Inflammatory macrophage treated with lipopolysaccharide for 4 hours (primary cell): Measurements from ENCODE around the gene SCAF4.
"Not testable (repeated sequence)": the region's sequence is repeated elsewhere in the genome, so short reads cannot be mapped to it uniquely, and the experiment has no call there.

Source experiments
- DNase-seq: peaks from one replicate; pipeline ENCODE4 v3.0.0-alpha.2; 2020

The SCAF4 gene

DNA sequence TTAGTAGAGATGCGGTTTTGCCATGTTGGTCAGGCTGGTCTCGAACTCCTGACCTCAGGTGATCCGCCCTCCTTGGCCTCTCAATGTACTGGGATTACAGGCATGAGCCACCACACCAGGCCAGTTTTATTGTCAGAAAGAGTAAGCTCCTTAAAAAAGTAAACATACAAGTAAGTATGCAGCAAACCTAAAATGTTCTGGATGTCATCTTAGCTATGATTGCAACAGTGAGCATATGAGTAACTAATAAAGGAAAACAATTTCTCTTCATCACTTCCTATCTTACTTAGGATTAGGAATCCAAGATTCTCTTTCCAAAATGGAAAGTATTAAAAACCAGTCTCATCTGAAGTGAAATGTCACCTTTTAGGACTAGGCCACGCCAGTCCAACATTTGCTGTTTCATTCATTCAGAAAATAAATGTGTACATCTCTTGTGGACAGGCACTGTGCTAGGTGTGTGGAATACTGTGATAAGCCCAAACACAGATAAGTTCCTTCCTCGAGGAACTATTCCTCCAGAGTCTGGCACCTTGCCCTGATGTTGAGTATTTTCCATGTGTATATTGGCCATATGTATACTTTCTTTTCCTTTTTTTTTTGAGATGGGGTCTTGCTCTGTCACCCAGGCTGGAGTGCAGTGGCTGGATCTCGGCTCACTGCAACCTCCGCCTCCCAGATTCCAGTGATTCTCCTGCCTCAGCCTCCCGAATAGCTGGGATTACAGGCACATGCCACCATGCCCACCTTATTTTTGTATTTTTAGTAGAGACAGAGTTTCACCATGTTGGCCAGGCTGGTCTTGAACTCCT, 5.9 kb upstream of the SCAF4 start:
- not testable (repeated sequence) for DNase-seq

DNA sequence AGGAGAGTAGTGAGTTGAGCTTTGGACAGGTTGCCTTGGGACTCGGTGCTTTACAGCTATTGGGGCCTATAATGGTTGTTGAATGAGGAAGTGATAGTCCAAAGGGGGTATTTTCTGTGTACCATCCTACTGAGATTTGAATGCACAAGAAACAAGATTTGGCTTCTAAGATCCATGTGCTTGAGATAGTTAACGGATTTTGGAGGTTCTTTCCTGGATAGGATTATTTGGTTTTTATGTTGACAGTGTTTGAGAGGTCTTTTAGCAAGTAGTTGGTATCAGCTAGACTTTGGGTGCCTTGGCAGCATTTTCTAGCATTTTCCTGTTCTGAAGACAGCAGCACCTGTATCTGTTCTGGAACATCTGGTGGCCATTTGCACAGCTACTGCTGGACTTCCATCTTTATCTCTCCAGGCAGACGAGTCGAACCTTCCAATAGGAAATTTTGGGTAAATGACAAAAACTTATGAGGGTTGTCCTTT, 3.6 kb upstream of the SCAF4 start:
- DNase-seq = no peak

DNA sequence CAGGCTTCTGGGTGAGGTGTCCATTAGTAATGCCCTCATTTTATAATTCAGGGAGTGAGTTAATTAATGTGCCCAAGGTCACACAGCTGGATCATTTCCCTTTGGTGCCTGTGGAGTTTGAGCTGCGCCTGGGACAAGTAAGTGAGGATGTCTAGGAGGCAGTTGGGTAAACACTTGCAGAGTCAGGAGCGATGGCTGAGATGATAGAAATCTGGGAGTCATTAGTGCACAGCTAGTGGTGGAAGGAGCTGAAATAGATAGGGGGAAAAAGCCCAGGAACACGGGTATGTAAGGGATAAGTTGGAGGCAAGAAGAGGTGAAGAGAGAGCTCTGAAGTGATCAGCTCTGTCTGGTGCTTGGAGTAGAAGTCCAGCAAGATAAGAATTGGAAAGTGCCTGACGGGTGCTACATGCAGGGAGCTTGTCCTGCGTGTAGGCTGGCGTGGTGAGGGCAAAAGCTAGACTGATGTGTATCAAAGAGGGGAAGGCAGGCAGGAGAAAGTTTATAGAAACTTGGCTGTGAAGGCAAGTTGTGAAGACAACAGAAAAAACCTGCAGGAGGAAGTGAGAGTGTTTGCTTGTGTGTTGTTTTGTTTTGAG, 1.7 kb upstream of the SCAF4 start:
- DNase-seq = no peak

DNA sequence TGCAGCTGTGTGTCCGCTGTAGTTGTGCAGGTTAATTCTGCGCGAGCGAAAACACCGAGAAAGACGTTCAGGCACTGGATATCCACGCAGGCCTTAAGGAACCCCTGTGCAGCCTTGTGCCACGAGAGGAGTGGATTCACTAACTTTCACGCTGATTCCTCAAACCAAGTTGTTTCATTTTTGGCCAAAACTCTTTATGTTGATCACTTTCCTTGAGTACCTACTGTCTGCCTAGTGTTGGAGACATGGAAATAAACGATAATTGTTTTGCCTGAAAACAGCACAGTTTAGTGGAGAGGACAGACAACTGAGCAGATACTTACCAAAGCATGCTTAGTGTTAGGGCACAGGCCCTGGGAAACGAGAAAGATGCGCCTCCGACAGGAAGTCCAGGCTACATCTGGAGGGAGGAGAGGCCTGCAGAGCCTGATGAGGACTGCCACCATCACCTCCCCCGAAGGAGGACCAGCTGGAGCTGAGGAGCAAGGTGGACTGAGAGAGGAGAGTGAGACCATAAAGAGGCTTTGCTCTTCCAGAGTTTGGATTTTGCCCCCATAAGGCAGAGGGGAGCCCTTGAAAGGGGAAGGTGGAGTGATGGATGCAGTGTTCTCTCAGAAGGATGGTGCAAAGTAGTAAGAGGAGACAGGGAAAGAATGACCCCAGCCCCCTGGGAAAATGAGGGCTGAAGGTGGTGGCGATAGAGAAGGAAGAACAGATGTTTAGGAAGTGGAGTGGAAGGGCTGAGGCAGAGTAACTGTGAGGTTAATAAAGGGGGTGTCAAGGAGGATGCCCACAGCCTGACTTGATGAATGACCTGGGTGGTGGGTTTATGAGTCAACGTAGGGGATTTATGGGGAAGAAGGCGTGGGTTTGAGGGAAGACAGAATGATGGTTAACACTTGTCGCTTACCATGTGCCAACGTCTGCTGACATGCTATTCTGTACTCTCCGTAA, 956 bp upstream of the SCAF4 start:
- peak; percentile 22 for DNase-seq

DNA sequence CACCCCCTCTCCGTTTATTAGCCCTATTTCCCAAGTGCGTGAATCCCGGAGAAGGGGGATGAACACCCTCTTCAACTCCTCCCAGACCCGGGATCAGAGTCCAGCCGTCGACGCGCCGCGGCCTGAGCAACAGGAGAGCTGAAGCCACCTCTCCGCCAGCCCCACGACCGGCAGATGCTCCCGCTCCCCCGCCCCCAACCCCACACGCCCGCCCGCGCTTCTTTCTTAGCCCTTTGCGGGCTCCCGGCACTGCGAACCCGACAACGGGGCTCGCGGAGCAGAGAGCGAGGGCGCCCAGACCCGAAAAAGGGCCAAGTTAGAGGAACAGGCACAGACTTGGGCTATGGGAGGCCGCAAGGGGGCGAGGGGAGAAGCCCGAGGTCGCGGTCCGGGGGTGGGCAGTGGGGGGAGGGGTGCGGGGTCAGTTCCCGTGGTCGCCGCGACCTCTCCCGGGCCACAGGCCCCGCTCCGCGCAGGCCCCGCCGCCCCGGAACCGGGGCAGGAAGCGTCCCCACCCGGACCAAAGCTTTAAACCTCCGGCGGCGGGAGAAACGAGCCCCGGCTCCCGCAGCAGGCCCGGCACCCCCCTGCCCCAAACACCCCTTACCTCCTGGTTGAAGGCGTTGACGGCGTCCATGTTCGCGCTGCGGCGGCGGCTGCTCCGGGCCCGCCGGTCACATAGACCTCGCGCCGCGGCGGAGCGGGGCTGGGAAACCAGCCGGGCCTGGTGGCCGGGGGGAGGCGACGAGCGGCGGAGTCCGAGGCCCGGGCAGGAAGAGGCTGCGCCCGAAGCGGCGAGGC, 662 bp downstream of the SCAF4 start:
- DNase-seq = peak; percentile 47

DNA sequence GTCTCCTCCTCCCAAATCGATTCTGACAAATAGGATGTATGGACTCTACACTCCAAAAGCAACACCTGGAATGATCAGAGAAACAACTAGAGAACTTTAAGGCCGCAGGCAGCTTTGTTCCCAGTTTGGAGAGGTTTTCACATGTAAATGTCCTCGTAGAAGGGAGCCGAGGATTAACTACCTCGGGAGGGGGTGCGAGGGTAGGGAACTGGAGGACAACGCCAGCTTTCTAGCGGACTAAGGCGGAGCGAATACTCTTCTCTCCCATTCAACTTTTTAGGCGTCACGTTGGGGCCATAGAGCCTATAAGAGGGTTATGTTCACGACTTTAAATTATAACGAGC, 1.2 kb downstream of the SCAF4 start:
- no peak for DNase-seq

DNA sequence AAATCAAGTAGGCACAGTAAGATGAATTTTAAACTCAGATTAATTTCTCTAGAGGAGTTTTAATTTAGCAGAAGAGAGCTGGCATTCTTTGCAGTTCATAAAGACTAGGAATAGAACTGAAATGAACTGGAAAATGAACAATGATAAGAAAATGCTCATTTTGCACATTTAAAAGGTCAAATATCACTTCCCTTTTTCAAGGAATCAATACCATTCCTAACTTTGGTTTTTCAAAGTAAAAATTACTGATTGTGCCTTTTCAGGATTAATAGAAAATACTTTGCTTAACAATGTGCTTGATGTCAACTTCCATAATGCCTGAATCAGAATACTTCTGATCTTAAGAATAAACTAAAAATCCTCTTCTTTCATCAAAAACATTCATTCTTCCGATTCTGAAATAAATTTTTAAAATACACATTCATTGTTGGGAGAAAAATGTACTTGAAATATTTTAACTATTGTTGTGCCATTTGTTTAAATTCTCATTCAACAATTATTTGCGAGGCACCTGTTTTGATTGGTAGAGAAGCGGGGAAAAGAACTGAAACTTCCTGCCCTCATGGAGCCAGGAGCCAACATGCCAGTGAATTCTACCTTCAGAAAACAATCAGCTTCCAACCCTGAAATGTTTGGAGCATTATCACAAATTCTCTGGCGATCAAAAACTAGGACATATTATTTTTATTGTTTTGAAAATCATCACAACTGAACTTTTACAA, 2.1 kb downstream of the SCAF4 start:
- no peak for DNase-seq

DNA sequence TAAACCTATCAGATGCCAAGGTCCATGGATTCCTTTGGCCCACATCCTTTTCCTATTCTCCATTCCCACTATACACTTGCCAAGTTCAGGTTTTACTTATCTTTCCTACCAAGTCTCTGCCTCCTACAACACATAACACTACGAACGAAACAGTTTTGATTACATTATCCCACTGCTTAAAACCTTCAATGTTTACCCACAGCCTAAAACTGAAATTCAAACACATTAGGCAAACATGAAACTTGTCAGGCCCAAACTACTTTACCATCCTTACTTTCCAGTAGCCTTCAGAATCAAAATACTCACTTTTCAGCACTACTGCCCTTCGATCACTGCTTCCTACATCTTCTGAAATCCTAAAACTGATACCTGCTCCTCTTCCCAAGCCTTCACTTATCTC, 3.0 kb downstream of the SCAF4 start:
- DNase-seq = no peak

DNA sequence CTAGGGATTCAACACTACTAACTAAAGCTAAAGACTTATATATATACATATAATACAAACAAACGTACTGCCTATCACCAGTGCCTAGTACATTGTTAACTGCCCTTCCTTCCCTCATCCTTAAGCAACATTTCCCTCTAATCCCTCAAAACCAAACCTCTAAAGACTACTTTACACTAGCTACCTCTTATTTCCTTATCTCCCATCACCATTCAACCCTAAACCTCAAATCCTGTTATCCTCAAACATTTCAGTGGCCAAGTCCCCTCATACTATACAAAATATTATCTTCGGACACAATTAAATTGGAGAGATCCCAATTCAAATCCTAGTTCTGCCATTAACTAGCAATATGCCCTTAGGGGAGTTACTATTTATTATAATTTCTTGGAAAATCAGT, 3.7 kb downstream of the SCAF4 start:
- DNase-seq = no peak

DNA sequence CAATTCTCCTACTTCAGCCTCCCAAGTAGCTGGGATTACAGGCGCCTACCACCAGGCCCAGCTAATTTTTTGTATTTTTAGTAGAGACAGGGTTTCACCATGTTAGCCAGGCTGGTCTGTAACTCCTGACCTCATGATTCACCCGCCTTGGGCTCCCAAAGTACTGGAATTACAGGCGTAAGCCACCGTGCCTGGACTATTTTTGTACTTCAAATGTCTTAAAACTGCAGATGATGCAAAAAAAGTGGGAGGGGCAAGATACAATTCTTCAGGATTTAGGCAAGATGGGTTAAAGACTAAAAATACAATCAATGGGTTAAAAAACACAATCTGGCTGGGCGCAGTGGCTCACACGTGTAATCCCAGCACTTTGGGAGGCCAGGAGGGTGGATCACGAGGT, 4.7 kb downstream of the SCAF4 start:
- no peak for DNase-seq

DNA sequence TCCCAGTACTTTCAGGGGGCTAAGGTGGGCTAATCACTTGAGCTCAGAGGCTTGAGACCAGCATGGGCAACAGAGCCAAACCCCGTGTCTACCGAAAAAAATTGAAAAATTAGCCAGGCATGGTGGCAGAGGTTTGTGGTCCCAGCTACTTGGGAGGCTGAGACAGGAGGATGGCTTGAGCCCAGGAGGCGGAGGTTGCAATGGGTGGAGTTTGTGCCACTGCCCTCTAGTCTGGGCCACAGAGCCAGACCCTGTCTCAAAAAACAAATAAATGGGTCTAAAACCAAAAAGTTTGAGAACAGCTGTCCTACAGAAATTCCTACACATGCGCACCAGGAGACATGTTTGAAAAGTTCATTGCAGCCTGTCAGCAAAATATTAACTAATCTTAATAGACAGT, 5.5 kb downstream of the SCAF4 start:
- no peak for DNase-seq

DNA sequence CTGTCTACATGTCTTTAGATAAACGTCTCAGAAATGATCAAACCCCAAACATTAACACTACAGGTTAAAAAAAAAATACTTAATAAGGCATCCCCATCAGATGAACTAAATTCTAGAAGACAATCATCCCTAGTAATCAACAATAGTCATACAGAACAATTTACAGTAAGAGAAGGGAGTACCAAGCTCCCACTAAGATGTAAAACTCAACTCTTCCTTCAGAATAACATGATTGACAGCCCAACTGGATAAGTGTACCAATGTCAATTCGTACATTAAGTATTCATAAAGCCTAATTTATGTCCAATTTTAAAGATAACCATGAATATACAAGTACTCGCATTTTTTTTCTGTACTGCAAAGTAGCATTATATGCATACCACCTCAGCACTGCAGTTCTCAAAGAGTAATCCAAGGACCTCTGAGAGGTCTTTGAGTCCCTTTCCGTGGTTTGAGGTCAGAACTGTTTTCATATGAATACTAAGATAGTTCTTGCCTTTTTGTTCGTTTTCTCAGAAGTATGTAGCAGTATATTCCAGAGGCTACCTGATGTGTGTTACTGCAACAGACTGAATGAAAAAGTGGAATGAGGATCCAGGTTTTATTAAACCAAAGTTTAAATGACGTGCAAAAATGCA, 6.6 kb downstream of the SCAF4 start:
- no peak for DNase-seq

DNA sequence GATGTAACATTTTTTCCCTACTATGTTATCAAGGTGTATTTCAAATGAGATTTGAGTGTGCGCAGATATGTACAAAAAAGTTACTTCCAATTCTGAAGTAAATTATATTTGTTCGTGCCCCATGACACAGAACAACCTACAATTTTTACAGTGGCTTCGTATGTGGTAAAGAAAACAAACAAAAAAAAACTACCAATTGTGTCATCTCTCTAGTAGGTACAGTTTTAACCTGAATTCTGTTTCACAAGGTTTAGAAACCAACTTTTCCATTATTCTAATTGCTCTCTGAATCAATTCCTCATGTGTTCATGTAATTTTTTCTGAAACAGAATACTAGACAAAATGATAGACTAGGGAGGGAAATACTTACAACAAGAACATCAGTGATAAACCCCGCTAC, 7.4 kb downstream of the SCAF4 start:
- DNase-seq = no peak

DNA sequence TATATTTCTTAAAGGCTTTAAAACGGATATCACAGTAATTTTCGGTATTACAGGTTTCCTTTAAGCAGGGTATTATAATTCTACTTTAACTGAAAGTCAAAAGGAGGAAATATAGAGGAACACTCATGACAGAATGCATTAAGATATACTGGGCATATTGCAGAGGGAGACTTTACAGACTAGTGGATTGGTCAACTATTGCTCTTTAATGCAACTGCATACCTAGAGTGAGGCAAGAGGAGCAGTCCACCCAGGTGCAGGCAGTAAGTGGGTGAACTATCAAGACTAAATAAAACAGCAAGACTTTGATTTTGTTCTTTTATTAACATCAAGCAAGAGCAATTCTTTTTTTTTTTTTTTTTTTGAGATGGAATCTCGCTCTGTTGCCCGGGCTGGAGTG, 10.5 kb downstream of the SCAF4 start:
- no peak for DNase-seq

DNA sequence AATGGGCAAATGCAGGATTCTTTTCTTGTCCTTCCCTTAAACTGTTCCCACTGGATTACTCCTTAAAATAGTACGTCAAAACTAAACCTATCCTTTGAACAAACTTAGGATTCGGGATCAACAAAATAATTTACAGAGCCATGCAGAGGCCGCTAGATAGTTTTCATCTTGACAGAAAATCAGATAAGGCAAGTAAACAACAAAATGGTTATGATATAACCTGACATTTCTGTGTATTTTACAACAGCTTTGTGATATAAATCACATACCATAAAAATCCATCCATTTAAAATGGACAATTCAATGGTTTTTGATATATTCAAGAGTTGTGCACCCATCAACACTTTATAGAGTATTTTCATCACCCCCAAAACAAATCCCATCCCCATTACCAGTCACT, 11.2 kb downstream of the SCAF4 start:
- no peak for DNase-seq

DNA sequence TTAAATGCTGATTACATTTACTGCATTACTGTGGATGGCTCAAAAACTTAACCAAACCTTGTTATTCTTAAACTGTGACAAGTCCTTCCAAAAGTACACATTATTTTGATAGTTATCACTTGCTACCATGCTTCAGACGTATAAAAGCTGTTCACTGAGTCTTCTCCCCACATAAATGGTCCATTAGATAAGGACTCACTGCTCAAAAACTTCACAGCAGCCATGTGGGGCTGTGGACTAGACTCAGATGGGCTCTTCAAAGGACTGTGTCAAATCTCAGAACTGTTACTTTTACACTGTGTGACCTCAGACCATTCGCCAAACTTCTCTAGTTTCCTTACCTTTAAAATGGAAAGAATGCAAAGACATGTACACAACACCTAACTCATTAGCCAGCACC, 11.6 kb downstream of the SCAF4 start:
- no peak for DNase-seq

DNA sequence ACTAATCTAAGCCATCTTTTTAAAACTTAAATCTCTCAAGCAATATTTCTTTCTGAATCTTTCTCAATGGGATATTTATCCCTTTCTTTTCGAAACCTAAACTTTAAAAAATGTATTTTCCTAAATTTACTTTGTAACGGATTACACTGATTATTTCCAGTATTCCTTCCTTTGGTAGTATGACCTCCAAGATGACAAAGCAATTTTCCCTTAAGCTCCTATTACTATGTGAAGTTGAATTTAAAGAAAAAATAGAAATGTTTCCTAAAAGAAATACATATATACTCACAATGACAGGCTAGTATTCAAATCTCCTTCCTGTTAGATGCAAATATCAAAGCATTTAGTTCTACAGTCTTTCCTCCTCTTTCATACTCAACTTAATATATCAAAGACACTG, 15.8 kb downstream of the SCAF4 start:
- no peak for DNase-seq

DNA sequence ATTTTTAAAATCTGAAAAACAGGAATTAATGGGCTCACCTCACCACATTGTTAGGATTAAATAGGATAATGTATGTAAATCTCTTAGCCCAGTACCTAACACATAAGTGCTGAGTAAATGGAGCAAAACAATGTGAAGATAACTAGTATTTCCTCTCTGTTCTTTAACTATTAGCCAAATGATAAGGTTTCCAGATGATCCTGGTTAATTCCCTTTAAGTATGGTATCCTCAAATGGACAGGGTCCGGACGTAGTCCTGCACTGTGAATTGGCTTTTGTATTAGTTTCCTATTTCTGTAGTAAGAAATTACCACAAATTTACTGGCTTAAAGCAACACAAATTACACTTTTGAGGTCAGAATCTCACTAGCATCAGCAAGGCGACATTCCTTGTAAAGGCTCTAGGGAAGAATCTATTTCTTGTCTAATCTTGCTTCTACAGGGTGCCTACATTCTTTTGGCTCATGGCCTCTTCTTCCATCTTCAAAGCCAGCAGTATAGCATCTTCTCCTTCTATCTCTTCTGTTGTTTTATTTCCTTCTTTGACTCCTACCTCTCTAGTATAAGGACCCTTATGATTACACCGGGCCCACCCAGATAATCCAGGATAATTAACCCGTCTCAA, 17.1 kb downstream of the SCAF4 start:
- no peak for DNase-seq

DNA sequence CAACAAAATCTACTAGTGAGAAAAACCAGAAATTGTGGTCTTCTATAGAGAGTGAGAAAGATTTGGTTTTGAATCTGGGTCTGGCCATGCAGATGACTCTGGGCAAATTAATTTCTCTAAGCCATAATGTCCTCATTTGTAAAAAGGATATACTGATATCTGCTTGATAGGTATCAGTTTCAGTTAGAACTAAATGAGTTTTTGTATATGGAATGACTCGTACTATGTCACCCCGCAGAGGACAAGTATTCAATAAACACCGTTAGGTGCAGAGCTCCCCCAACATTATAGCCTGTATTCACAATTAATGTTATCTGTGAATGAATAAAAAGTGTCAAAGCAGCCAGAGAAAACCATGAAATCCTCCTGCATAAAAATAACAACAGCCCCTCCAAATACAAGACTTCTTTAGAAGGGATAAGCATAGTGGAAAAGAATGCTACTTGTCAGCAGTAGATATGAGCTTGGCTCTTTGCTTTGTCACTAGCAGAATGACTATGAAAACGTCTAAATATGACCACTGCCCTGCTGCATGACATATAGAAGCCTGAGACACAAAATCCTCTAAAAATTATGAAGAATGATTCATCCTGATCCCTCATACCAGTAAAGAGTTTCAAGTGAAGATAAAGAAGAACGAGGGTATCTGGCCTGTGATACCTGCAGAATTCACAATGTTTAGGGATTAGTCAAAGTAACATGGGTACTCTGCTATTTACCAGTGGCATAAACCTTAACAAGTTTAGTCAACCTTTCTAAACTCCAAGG, 17.8 kb downstream of the SCAF4 start:
- DNase-seq = no peak

DNA sequence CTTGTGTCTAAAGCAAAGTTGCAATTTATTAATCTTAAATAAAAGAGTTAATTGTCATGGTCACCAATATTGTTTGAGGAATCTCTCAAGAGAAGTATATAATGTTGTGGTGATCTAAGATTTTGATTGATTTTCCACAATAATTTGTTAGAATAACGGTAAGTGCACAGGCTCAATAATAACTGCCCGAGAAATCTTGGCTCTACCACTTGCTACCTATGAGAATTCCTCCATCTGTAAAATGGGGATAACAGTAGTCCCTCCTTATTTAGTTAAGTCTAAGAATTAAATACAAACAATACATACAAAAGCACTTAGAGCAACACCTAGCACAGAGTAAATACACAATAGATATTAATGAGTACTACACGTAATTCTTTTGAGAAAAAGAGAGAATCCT, 18.8 kb downstream of the SCAF4 start:
- no peak for DNase-seq
